ENCODE results near the gene CCNY. TPM values are rescaled to one million over a fixed set of nuclear protein-coding genes. Genes with fewer than 3 reads are reported as not detected.
"Not testable (repeated sequence)": the region's sequence is repeated elsewhere in the genome, so short reads cannot be mapped to it uniquely, and the experiment has no call there.

The CCNY gene
- polyA plus RNA-seq, 4 donors, result 100 to 118 (median 113) TPM

DNA sequence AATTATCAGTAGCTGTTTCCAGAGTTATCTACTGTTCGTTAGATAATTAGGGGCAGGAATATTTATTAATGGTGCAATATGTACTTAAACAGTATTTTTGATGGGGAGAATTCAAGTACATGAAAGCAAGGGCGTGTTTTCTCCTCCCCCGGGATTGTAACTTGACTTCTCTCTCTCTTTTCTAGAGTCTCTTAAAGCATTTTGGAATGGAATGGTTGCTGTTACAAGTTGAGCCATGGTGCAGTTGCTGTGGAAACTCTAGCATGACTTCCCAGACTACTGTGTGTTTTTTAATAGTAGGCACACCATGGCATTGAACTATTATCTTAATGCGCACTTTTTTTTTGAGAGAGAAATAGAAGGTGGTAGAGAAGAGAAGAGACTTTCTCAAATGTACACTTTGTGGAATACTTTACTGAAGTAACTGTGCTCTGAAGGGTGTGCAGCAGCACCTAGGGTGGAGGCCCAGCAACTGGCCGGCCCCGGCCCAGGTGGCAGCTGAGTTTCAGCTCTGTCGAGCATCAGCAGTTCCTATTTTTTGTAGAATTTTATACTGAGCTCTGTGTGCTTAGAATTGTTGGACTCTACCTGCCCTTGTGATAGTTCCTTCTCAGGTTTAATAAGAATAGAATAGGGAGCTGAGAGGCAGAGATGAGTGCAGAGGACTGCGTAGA lies 64.4 kb downstream of the CCNY start:
- no peak for DNase-seq (ENCODE audit: low read depth in 4 of 4, low spot score in 3 of 4)

GRCh38 chr10:35403491-35403890 lies 67.2 kb downstream of the CCNY start:
- not testable (repeated sequence) for DNase-seq (ENCODE audit: low read depth in 4 of 4, low spot score in 3 of 4)

- not testable (repeated sequence) for DNase-seq (ENCODE audit: low read depth in 4 of 4, low spot score in 3 of 4)
Measured at GRCh38 chr10:35404077-35404476, 67.8 kb downstream of the CCNY start.

GRCh38 chr10:35406003-35406630 lies 69.8 kb downstream of the CCNY start:
- not testable (repeated sequence) for DNase-seq (ENCODE audit: low read depth in 4 of 4, low spot score in 3 of 4)

GRCh38 chr10:35407696-35408095 lies 71.4 kb downstream of the CCNY start:
- DNase-seq (ENCODE audit: low read depth in 4 of 4, low spot score in 3 of 4), result not testable (repeated sequence)

DNA sequence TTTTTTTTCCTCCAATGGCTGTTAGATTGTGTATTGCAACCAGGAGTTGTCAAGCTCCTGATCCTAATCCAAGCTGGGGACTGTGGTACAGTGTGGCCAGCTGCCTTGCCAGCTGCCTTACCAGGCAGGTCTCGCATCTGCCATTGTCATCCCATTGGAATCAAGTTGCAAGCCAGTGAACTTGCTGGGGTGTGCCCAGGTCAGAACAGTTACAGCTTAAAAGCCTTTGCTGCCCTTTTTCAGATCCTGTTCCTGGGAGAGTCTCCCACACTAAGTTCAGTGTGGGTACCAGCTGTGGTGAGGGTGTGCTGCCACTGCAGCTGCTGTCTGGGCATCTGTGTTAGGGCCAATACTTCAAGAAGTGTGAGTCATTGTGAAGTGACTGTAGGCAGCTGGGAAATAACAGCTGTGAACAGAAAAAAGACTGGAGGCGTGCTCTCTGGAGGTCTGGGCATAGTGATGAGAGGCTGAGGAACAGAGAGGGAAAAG lies 72.8 kb downstream of the CCNY start:
- DNase-seq (ENCODE audit: low read depth in 4 of 4, low spot score in 3 of 4), result no peak

- no peak for DNase-seq (ENCODE audit: low read depth in 4 of 4, low spot score in 3 of 4)
Measured at GRCh38 chr10:35409808-35410207, 73.5 kb downstream of the CCNY start.

DNA sequence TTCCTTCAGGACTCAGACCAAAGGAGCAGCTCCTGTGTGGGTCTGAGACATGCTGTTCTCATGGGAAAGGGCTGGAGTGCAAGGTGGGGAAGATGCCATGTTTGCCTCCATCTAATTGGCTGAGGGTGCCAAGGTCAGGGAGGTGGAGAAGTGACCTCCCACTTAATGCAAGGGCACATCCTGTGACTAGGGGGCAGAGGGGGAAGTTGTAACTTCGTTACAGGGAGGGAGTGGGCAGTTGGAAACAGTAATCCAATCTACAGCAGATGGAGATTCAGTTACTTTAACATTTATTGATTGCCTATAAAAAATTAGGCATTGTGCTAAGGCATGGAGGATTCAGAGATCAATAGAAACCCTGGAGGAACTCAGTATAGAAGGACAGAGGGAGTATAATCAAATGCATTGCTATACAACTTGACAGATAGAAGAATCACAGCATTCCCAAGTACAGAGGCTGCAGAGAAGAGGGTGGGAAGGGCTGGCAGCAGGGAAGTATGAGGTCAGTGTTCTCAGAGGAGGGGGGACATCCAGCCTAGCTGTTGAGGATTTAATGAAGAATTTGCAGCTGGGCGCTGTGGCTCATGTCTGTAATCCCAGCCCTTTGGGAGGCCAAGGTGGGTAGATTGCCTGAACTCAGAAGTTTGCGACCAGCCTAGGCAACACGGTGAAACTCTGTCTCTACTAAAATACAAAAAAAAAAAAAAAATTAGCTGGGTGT lies 75.9 kb downstream of the CCNY start:
- no peak for DNase-seq (ENCODE audit: low read depth in 4 of 4, low spot score in 3 of 4)

- no peak for DNase-seq (ENCODE audit: low read depth in 4 of 4, low spot score in 3 of 4)
Measured at GRCh38 chr10:35412900-35413491, 76.7 kb downstream of the CCNY start.

DNA sequence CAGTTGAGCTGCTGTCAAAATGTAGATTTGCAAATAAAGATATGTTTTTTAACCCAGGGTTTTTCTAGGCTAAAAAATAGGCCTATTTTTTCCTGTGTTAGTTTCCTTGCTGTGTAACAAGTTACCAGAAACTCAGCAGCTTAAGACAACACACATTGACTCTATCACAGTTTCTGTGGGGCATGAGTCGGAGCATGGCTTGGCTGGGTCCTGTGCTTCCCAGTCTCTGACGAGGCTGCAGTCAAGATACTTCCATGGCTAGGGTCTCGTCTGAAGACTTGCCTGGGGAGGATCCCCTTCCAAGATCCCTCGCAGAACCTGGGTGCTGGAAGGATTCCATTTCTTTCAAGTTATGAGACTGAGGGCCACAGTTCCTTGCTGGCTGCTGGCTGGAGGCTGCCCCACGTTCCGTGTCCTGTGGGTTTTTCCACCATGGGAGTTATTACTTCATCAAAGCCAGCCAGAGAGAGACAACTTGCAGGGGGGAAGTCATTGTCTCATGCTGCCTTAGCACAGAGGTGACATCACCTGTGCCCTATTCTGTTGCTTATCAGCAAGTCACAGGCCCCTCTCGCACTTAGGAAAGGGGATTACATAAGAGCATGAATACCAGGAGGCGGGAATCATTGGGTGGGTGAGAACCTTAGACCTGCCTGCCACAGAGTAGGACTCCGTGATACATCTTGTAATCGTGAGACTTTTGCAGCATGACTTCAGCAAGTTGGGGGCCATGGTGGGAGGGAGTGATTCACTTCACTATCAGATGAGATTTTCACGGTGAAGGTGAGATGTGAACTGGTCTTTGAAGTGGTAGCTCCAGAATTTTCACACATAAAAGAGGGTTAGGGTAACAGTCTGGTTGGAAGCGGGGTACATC lies 77.9 kb downstream of the CCNY start:
- DNase-seq (ENCODE audit: low read depth in 4 of 4, low spot score in 3 of 4), result no peak

- no peak for DNase-seq (ENCODE audit: low read depth in 4 of 4, low spot score in 3 of 4)
Measured at GRCh38 chr10:35415505-35415904, 79.2 kb downstream of the CCNY start.

DNA sequence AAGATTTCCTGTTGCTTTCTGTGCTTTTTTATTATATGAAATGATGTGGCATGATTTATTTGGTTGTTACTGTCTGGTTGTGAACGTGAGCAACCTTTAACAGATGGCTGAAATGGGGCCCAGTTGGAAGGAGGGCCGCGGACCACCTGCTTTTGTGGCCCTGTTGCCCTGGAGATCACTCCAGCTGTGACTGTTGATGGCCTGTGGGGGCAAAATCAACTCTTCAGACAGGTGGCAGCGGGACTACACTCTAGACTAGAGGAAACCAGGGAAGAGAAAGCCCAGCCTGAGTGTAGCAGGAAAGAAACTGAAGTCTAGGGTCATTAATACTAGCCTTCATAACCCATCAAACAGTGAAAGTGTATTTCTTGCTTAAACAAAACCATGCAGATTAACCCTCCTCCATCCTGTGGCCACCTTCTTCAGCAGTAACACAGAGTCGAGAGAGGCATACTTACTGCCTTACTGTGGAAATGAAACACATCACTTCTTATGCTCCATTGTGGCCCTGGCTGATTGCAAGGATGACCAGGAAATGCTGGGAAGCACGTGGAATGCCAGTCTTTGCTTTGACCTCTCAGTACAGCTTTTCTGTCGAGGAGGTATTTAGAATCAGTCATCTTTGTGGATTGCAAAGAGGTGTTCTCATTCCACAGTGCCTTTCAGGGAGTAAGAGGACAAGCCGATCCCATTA lies 80.5 kb downstream of the CCNY start:
- no peak for DNase-seq (ENCODE audit: low read depth in 4 of 4, low spot score in 3 of 4)

GRCh38 chr10:35417313-35417625 lies 81.0 kb downstream of the CCNY start:
- no peak for DNase-seq (ENCODE audit: low read depth in 4 of 4, low spot score in 3 of 4)

GRCh38 chr10:35417795-35418194 lies 81.5 kb downstream of the CCNY start:
- DNase-seq (ENCODE audit: low read depth in 4 of 4, low spot score in 3 of 4), result no peak

GRCh38 chr10:35418580-35418979 lies 82.3 kb downstream of the CCNY start:
- not testable (repeated sequence) for DNase-seq (ENCODE audit: low read depth in 4 of 4, low spot score in 3 of 4)

DNA sequence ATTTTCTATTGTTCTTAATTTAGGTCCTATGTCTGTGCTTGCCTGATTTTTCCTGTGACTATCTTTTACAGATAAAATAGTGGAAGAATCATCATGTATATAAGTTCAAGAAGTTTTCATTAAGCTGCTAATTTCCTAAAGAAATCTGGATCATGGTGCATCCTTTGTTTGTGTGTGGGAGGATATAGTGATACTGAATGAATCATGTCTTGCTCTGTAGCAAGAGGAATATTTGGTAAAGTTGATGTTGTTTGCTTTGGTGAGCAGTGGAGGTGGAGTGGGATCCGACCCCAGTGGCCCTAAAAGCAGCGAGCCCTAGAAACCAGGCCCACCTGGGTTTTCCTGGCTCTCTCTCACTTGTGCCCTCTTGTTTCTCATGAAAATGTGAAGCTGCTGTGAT lies 83.7 kb downstream of the CCNY start:
- DNase-seq (ENCODE audit: low read depth in 4 of 4, low spot score in 3 of 4), result no peak

GRCh38 chr10:35420827-35421552 lies 84.7 kb downstream of the CCNY start:
- DNase-seq (ENCODE audit: low read depth in 4 of 4, low spot score in 3 of 4), result no peak

GRCh38 chr10:35421553-35422178 lies 85.4 kb downstream of the CCNY start:
- DNase-seq (ENCODE audit: low read depth in 4 of 4, low spot score in 3 of 4), result no peak

DNA sequence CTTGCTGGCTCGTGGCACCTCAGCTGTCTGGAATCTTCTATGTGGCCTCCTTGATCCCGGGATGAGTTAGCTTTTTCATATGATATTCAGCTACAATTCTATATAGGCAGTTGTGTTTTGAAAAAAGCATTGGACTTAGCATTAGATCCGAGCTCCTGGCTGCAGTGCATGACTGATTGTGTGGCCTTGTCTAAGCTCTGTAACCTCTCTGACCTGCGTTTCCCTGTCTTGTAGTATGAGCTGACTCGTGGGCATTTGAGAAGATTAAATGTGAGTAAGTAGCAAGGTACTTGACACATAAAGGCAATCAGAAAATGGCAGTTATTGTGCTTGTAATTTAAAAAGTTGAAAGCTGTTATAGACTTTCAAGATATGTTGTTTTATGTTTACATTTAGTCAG lies 85.9 kb downstream of the CCNY start:
- DNase-seq (ENCODE audit: low read depth in 4 of 4, low spot score in 3 of 4), result no peak
